ENCODE measurements around the gene JMJD8. TPM values are rescaled to one million over a fixed set of nuclear protein-coding genes. Genes with fewer than 3 reads are reported as not detected.

The JMJD8 gene
- total and polyA plus RNA-seq, 9 of the 15 experiments (the other 6 are each of a cell fraction or from before 2014, with no cell fraction given), result 1.2 to 50.6 (median 29.3) TPM

- TF ChIP-seq ETV5 (CRISPR knock-in tag; IDR thresholded peaks at IDR 0.05; ENCODE audit: low read depth), result no peak
- TF ChIP-seq ZNF280B (CRISPR knock-in tag; IDR thresholded peaks at IDR 0.05), result no peak
- no peak for TF ChIP-seq ARID2 (IDR thresholded peaks at IDR 0.05)
- TF ChIP-seq ZBTB26 (CRISPR knock-in tag; IDR thresholded peaks at IDR 0.05), result no peak
- TF ChIP-seq STAT5B (CRISPR knock-in tag; IDR thresholded peaks at IDR 0.05), result no peak
- no peak for TF ChIP-seq KAT8 (IDR thresholded peaks at IDR 0.05; ENCODE audit: low read depth)
- TF ChIP-seq CREB3 (tag; conservative IDR thresholded peaks at IDR 0.05; ENCODE audit: low read depth), result no peak
- no peak for TF ChIP-seq NKRF (IDR thresholded peaks at IDR 0.05; ENCODE audit: borderline replicate concordance)
- peak; percentile 100 for TF ChIP-seq RBM22 (IDR thresholded peaks at IDR 0.05; ENCODE audit: low read depth, low read length, poor library complexity, severe bottlenecking)
- TF ChIP-seq EGR1 (conservative IDR thresholded peaks at IDR 0.05), result peak; percentile 37; the same call in 1 of the 2 replicates
- no peak for TF ChIP-seq STAT5A (IDR thresholded peaks at IDR 0.05; ENCODE audit: borderline replicate concordance, low read length)
- TF ChIP-seq FUS (optimal IDR thresholded peaks at IDR 0.05; ENCODE audit: low read depth, low read length), result no peak
- TF ChIP-seq CBX5 (IDR thresholded peaks at IDR 0.05; ENCODE audit: borderline replicate concordance, low read depth), result no peak
- no peak for TF ChIP-seq CEBPG (CRISPR knock-in tag; IDR thresholded peaks at IDR 0.05)
- no peak for TF ChIP-seq CEBPG (tag; conservative IDR thresholded peaks at IDR 0.05 in 1 of 2, IDR thresholded peaks at IDR 0.05 in 1 of 2)
- TF ChIP-seq ZNF444 (CRISPR knock-in tag; IDR thresholded peaks at IDR 0.05), result no peak
- TF ChIP-seq JUND (IDR thresholded peaks at IDR 0.05; ENCODE audit: borderline replicate concordance, low read depth, low read length), result peak; percentile 52; the same call in 1 of the 2 replicates
- TF ChIP-seq JUND (tag; IDR thresholded peaks at IDR 0.05; ENCODE audit: borderline replicate concordance, low read depth, low read length), result no peak
- TF ChIP-seq TRIM28 (IDR thresholded peaks at IDR 0.05), result no peak
- TF ChIP-seq PREB (CRISPR knock-in tag; IDR thresholded peaks at IDR 0.05), result no peak
- peak; percentile 100 for TF ChIP-seq RFX1 (IDR thresholded peaks at IDR 0.05)
- no peak for TF ChIP-seq MCM7 (IDR thresholded peaks at IDR 0.05)
Observed at GRCh38 chr16:709566-710499, 25.7 kb upstream of the JMJD8 start (continued).

Data from K562 (cell line).